ENCODE results near the gene TCTN1.

DNA sequence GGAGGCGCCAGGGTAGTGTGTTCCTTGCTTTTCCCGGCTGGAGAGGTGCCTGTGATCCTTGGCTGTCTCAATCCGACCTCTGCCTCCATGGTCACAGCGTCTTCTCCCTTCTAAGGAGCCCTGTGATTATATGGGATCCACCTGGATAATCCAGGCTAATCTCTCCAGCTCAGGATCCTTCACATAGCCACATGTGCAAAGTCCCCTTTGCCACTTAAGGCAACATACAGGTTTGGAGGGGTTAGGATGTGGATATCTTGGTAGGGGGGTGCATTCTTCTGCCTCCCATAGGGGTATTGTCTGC lies 76.2 kb downstream of the TCTN1 start:
- TF ChIP-seq, protein P1, sequence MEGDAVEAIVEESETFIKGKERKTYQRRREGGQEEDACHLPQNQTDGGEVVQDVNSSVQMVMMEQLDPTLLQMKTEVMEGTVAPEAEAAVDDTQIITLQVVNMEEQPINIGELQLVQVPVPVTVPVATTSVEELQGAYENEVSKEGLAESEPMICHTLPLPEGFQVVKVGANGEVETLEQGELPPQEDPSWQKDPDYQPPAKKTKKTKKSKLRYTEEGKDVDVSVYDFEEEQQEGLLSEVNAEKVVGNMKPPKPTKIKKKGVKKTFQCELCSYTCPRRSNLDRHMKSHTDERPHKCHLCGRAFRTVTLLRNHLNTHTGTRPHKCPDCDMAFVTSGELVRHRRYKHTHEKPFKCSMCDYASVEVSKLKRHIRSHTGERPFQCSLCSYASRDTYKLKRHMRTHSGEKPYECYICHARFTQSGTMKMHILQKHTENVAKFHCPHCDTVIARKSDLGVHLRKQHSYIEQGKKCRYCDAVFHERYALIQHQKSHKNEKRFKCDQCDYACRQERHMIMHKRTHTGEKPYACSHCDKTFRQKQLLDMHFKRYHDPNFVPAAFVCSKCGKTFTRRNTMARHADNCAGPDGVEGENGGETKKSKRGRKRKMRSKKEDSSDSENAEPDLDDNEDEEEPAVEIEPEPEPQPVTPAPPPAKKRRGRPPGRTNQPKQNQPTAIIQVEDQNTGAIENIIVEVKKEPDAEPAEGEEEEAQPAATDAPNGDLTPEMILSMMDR (conservative IDR thresholded peaks at IDR 0.05; ENCODE audit: low read depth, low read length) = no peak
- TF ChIP-seq POLR2A (IDR thresholded peaks at IDR 0.05; ENCODE audit: low read depth, low read length) (no peak), MAFK (IDR thresholded peaks at IDR 0.05; ENCODE audit: low read depth, low read length) (no peak), BHLHE40 (IDR thresholded peaks at IDR 0.05; ENCODE audit: low read depth, low read length) (no peak), RAD21 (IDR thresholded peaks at IDR 0.05; ENCODE audit: low read length) (no peak), RCOR1 (IDR thresholded peaks at IDR 0.05; ENCODE audit: insufficient replicate concordance, low read length) (no peak), MXI1 (IDR thresholded peaks at IDR 0.05; ENCODE audit: borderline replicate concordance, low read depth, low read length) (no peak), USF2 (IDR thresholded peaks at IDR 0.05; ENCODE audit: low read depth, low read length) (no peak), CEBPB (IDR thresholded peaks at IDR 0.05; ENCODE audit: low read depth, low read length) (no peak), SMC3 (IDR thresholded peaks at IDR 0.05; ENCODE audit: low read depth, low read length) (no peak)

All from IMR-90 (cell line).